Measurements from ENCODE around the gene RING1. TPM values are rescaled to one million over a fixed set of nuclear protein-coding genes. Genes with fewer than 3 reads are reported as not detected.

RING1 gene
- total and polyA plus RNA-seq, 10 of the 15 experiments (the other 5 are each of a cell fraction or from before 2014, with no cell fraction given): 2.0 to 27.2 (median 15.8) TPM

GRCh38 chr6:33197431-33198048, 10.8 kb upstream of the RING1 start:
- ATAC-seq (peak; percentile 69), FAIRE-seq (peak; percentile 71), DNase-seq (ENCODE audit: low read depth, low spot score) (no peak)
- Histone ChIP-seq H3K36me3 (ENCODE audit: control insufficient read depth in 2 of 2, insufficient read depth in 2 of 2, low read length in 1 of 2) (peaks cover 13 to 33% of the 10 kb centered on the region in 2 experiments), H4K20me1 (ENCODE audit: control insufficient read depth, insufficient read depth) (no peaks in the 10 kb centered on the region), H3K9ac (ENCODE audit: control insufficient read depth, insufficient read depth, low read length) (no peak overlapping the region), H3K27ac (ENCODE audit: control insufficient read depth, insufficient read depth) (no peak overlapping the region), H3K4me3 (no peak overlapping the region), H3K27me3 (replicated peaks in 1 of 2; ENCODE audit: control insufficient read depth in 2 of 2, insufficient read depth in 2 of 2, low read length in 1 of 2) (no peaks in the 10 kb centered on the region; a peak in 1 of 4 replicates), H3K79me2 (ENCODE audit: control insufficient read depth, insufficient read depth, low read length) (peaks cover 31% of the 10 kb centered on the region), H2AFZ (ENCODE audit: control insufficient read depth, low read depth, low read length) (no peak overlapping the region), H3K4me2 (ENCODE audit: control insufficient read depth, insufficient read depth) (no peak overlapping the region; the same call in 1 of the 2 replicates), H3K9me3 (replicated peaks; ENCODE audit: control insufficient read depth, insufficient read depth, low read length) (no peaks in the 10 kb centered on the region), H3K4me1 (ENCODE audit: control insufficient read depth, insufficient read depth, low read length) (peaks cover 21% of the 10 kb centered on the region)
- ChIA-PET SMC1A (ENCODE audit: uncharacterized antibody, unreplicated experiment) (interaction anchor here (0.8 to 1.6 kb wide), 13 partner anchors 11 to 148 kb away, joined by 3 to 5 read pairs (median 4); partner anchors contain the start of gene RING1), RAD21 (ENCODE audit: unreplicated experiment) (interaction anchor here (1.0 to 1.7 kb wide), 11 partner anchors 11 to 183 kb away, joined by 3 to 9 read pairs (median 3); partner anchors contain the start of gene RING1), CTCF (interaction anchor here (0.7 to 5.8 kb wide), 34 partner anchors 11 to 352 kb away, joined by 3 to 41 read pairs (median 4); partner anchors contain the start of gene RING1), POLR2A (interaction anchor here (0.6 to 1.1 kb wide), 4 partner anchors 11 to 1562 kb away, joined by 3 to 5 read pairs (median 4); partner anchors contain the start of gene RING1)
- intact Hi-C loops (cut with micrococcal nuclease; ENCODE audit: unreplicated experiment) (loop anchor here (1.0 kb wide), 1 partner anchor 36 kb away; no protein-coding TSS in a partner anchor), in situ Hi-C loops (cut with MboI) (no loop called here)
- WGBS (ENCODE audit: insufficient coverage, insufficient replicate concordance, low lambda C conversion rate, missing lambda C conversion rate): 49% methylated on average over 12 of the region's 12 CpGs
- no TSS peak for BruUV-seq (replicated peaks)
- TF ChIP-seq IKZF2 (IDR thresholded peaks at IDR 0.05) (no peak), JUND (IDR thresholded peaks at IDR 0.05; ENCODE audit: low read depth, low read length) (no peak), POLR2AphosphoS2 (IDR thresholded peaks at IDR 0.05; ENCODE audit: low read depth, low read length) (0 out of 2 replicates have a peak, but pooled peaks have one; percentile 61), ZBED1 (IDR thresholded peaks at IDR 0.05; ENCODE audit: borderline replicate concordance) (no peak), RB1 (IDR thresholded peaks at IDR 0.05; ENCODE audit: borderline replicate concordance) (no peak), ZNF384 (IDR thresholded peaks at IDR 0.05; ENCODE audit: borderline replicate concordance, low read depth, low read length) (no peak), ETV6 (conservative IDR thresholded peaks at IDR 0.05 in 1 of 2, IDR thresholded peaks at IDR 0.05 in 1 of 2; ENCODE audit: borderline replicate concordance in 1 of 2, low read depth in 1 of 2) (no peak), BRCA1 (IDR thresholded peaks at IDR 0.05; ENCODE audit: low read depth, low read length) (no peak), NFYB (IDR thresholded peaks at IDR 0.05; ENCODE audit: insufficient read depth, low read depth, low read length) (no peak), SMC3 (IDR thresholded peaks at IDR 0.05; ENCODE audit: borderline replicate concordance, low read length) (peak; percentile 57), ELK1 (IDR thresholded peaks at IDR 0.05; ENCODE audit: low read depth, low read length) (no peak), CREB1 (IDR thresholded peaks at IDR 0.05; ENCODE audit: low read depth) (no peak), NFYA (IDR thresholded peaks at IDR 0.05; ENCODE audit: borderline replicate concordance, low read depth, low read length) (no peak), NR2F1 (conservative IDR thresholded peaks at IDR 0.05) (no peak), MYB (IDR thresholded peaks at IDR 0.05; ENCODE audit: borderline replicate concordance, low read depth, low read length) (no peak), CHD4 (IDR thresholded peaks at IDR 0.05) (no peak), POLR2AphosphoS5 (IDR thresholded peaks at IDR 0.05; ENCODE audit: low read length) (no peak), PAX5 (IDR thresholded peaks at IDR 0.05; ENCODE audit: borderline replicate concordance, low read depth, low read length) (no peak), FOS (IDR thresholded peaks at IDR 0.05; ENCODE audit: borderline replicate concordance, extremely low read depth, insufficient read length) (no peak), ATF7 (IDR thresholded peaks at IDR 0.05; ENCODE audit: low read depth) (no peak), ZNF207 (IDR thresholded peaks at IDR 0.05; ENCODE audit: borderline replicate concordance) (no peak), HCFC1 (IDR thresholded peaks at IDR 0.05; ENCODE audit: low read length) (no peak), EED (IDR thresholded peaks at IDR 0.05; ENCODE audit: low read depth) (no peak)
